GM12892 (cell line): ENCODE measurements around the gene KCNAB1.

Experiments used
- POLR2A ChIP-seq: IDR thresholded peaks from 2 replicates; pipeline ENCODE4 v1.6.1; 2011; ENCODE audit warnings: low read depth, low read length, control low read depth
- POLR2AphosphoS5 ChIP-seq: IDR thresholded peaks from 2 replicates; pipeline ENCODE4 v1.6.1; 2011; ENCODE audit warnings: low read depth, low read length, control low read depth
- TAF1 ChIP-seq: IDR thresholded peaks from 2 replicates; pipeline ENCODE4 v1.6.1; 2011; ENCODE audit warnings: low read depth, mild to moderate bottlenecking, control low read depth, low read length, borderline replicate concordance

- TF ChIP-seq POLR2AphosphoS5, result no peak
- no peak for TF ChIP-seq POLR2A
- no peak for TF ChIP-seq TAF1
Measured at GRCh38 chr3:156471431-156471830, 351.1 kb downstream of the KCNAB1 start.
